Adrenal gland (tissue), 12 donors: ENCODE data around the gene PLEKHD1. TPM values are rescaled to one million over a fixed set of nuclear protein-coding genes. Genes with fewer than 3 reads are reported as not detected.

Source experiments
- DNase-seq, 7 donors: peaks; one replicate each; pipeline ENCODE4 v3.0.0-alpha.2; 2019 to 2020
- H3K27ac ChIP-seq, 5 donors: fragments of 200-600 bp; sonication (generic) in 4 of 5; 1 replicate in 3 of 5; 2 replicates in 2 of 5; pipeline versions ENCODE4 v1.5.1 to v1.8.0; 2016 to 2020; ENCODE audit warnings: mild to moderate bottlenecking in 1 of 5
- H3K27me3 ChIP-seq: fragments of 200-600 bp; 2 replicates; pipeline ENCODE4 v1.8.0; 2021
- H3K36me3 ChIP-seq, 2 donors: fragments of 200-600 bp; replicated peaks in 1 of 2; 1 replicate in 1 of 2; 2 replicates in 1 of 2; pipeline versions ENCODE4 v1.5.1 to v1.8.0; 2018 to 2022
- H3K4me1 ChIP-seq, 2 donors: fragments of 200-600 bp; replicated peaks in 1 of 2; 1 replicate in 1 of 2; 2 replicates in 1 of 2; pipeline versions ENCODE4 v1.5.1 to v1.8.0; 2018 to 2021
- H3K4me3 ChIP-seq, 4 donors: fragments of 200-600 bp; sonication (generic) in 3 of 4; one replicate each; pipeline ENCODE4 v1.5.1; 2016 to 2018
- H3K9me3 ChIP-seq, 3 donors: fragments of 200-600 bp; sonication (generic) in 1 of 3; replicated peaks in 1 of 3; 1 replicate in 2 of 3; 2 replicates in 1 of 3; pipeline versions ENCODE4 v1.5.1 to v1.8.0; 2016 to 2021
- POLR2A ChIP-seq, 2 donors: fragments of 450-650 bp; IDR thresholded peaks; one replicate each; pipeline ENCODE4 v1.6.1; 2017; ENCODE audit warnings: antibody characterized with exemption in 2 of 2, mild to moderate bottlenecking in 2 of 2, moderate library complexity in 1 of 2
- WGBS, 4 donors: extraction: QIAGEN DNeasy Blood & Tissue Kit in 2 of 4; methylation state at CpG; one replicate each; pipeline versions ENCODE4 v1.1.5 to v1.1.7; 2013 to 2017; 5-methylcytosine and 5-hydroxymethylcytosine counted together
- intact Hi-C, 2 donors: fragments of 100-400 bp; cut with DNase I; formaldehyde crosslinking; loops; one replicate each; pipeline versions ENCODE4 v1.14.1 to v1.15.0; 2022 to 2023
- polyA plus RNA-seq, 3 donors: library from polyadenylated mRNA; stranded (reverse); fragments of 200-250 nt in 2 of 3; fragments of 350-450 nt in 1 of 3; fragmentation: Illumina TruSeq in 1 of 3; extraction: RNeasy Lipid Tissue Mini Kit (QIAGEN cat#74804) in 1 of 3; gene quantifications; one replicate each; pipeline ENCODE4 v1.2.3, GENCODE V29; 2013 to 2014
- total RNA-seq, 9 donors: library from RNA; depleted of rRNA in 4 of 9; stranded (reverse); fragments of >200 nt in 4 of 9; fragments of 120-200 nt in 1 of 9; fragmentation: NEBNext Ultra II Directional in 1 of 9; extraction: Animal tissue kit (Norgen Biotek cat#: 25700) in 1 of 9; gene quantifications; one replicate each; pipeline versions ENCODE4 v1.1.0 to v1.2.4, GENCODE V29; 2013 to 2023
- TF ChIP-seq, protein P1 (sequence below), 6 experiments: fragments of 450-650 bp in 4 of 6; fragments of 200-600 bp in 2 of 6; sonication (generic) in 1 of 6; IDR thresholded peaks; 1 replicate in 5 of 6; 2 replicates in 1 of 6; pipeline versions ENCODE4 v1.5.1 to v1.8.0; 2016 to 2021; ENCODE audit warnings: antibody characterized with exemption in 6 of 6, mild to moderate bottlenecking in 2 of 6, moderate library complexity in 1 of 6
- donor health status: healthy with polysubstance abuse.
- donor health status: Bipolar disorder and iron deficiency.
- donor health status: DM: yes; HTN: yes; CAD: no.
- donor health status: DM: no; HTN: no; CAD: no.
- donor health status: DM: no; HTN: no; CAD: no.
- donor health status: DM: yes; HTN: yes; CAD: no.

PLEKHD1 gene
- total and polyA plus RNA-seq, 12 donors: 0.04 to 0.25 (median 0.14) TPM; not detected in 3

DNA sequence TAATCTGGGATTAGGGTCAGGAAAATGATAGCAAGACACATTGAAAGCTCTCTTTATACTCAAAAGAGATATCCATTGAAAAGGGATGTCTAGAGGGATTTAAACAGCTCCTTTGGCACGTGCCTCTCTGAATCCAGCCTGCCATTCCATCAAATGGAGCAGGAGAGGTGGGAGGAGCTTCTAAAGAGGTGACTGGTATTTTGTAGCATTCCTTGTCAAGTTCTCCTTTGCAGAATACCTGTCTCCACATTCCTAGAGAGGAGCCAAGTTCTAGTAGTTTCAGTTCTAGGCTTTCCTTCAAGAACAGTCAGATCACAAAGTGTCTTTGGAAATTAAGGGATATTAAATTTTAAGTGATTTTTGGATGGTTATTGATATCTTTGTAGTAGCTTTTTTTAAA, 25.4 kb upstream of the PLEKHD1 start:
- Histone ChIP-seq H3K27ac (no peak overlapping the region), H3K9me3 (no peaks in the 10 kb centered on the region), H3K4me3 (no peak overlapping the region), H3K36me3 (peaks cover 0 to 33% of the 10 kb centered on the region in 2 donors), H3K27me3 (no peaks in the 10 kb centered on the region), H3K4me1 (peaks cover 0 to 3% of the 10 kb centered on the region in 2 donors)
- TF ChIP-seq POLR2A (IDR thresholded peaks at IDR 0.05): no peak
- TF ChIP-seq, protein P1, sequence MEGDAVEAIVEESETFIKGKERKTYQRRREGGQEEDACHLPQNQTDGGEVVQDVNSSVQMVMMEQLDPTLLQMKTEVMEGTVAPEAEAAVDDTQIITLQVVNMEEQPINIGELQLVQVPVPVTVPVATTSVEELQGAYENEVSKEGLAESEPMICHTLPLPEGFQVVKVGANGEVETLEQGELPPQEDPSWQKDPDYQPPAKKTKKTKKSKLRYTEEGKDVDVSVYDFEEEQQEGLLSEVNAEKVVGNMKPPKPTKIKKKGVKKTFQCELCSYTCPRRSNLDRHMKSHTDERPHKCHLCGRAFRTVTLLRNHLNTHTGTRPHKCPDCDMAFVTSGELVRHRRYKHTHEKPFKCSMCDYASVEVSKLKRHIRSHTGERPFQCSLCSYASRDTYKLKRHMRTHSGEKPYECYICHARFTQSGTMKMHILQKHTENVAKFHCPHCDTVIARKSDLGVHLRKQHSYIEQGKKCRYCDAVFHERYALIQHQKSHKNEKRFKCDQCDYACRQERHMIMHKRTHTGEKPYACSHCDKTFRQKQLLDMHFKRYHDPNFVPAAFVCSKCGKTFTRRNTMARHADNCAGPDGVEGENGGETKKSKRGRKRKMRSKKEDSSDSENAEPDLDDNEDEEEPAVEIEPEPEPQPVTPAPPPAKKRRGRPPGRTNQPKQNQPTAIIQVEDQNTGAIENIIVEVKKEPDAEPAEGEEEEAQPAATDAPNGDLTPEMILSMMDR (IDR thresholded peaks at IDR 0.05): no peak
- 71 to 96% (median 77%) methylated on average over 1 of the region's 1 CpG for WGBS, 4 donors
- no peak for DNase-seq
- intact Hi-C loops: loop anchor here in 1 of 2 donors (5.0 kb wide), 1 partner anchor 62 kb away; the partner anchor contains the start of genes ERH and SLC39A9

DNA sequence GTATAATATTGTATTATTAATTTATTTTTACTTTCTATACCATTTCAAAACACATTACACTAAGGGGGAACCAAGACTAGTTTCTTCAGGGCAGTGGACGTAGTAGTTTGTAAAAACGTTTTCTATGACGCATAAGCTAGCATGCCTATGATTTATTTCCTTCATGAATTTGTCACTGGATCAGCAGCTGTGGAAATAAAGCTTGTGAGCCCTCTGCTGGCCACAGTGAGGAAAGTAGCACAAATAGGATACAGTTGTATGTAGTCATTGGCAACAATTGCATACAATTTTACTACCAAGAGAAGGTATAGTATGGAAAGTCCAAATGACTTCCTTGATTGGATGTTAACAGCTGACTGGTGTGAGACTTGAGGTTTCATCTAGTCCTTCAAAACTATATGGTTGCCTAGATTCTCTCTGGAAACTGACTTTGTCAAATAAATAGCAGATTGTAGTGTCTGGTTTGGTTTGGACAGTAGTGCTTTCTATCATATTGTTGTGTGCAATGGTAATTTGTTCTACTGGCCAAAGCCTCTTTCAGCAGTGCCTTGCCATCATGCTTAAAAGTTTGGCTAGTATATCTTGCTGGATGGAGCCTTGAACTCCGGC, 24.3 kb upstream of the PLEKHD1 start:
- Histone ChIP-seq H3K9me3 (no peaks in the 10 kb centered on the region), H3K4me3 (no peak overlapping the region), H3K27ac (no peak overlapping the region), H3K27me3 (no peaks in the 10 kb centered on the region), H3K36me3 (peaks cover 0 to 25% of the 10 kb centered on the region in 2 donors), H3K4me1 (peaks cover 0 to 3% of the 10 kb centered on the region in 2 donors)
- peak; percentile 66 to 93 (median 79) for DNase-seq
- WGBS, 4 donors: 23 to 26% (median 24%) methylated on average over 4 of the region's 4 CpGs
- TF ChIP-seq POLR2A (IDR thresholded peaks at IDR 0.05): no peak
- TF ChIP-seq, protein P1 (IDR thresholded peaks at IDR 0.05): peak; percentile 58 to 96 (median 93)
- intact Hi-C loops: loop anchor here (2.0 to 5.0 kb wide), 2 partner anchors 217 to 218 kb away; no protein-coding TSS in a partner anchor

DNA sequence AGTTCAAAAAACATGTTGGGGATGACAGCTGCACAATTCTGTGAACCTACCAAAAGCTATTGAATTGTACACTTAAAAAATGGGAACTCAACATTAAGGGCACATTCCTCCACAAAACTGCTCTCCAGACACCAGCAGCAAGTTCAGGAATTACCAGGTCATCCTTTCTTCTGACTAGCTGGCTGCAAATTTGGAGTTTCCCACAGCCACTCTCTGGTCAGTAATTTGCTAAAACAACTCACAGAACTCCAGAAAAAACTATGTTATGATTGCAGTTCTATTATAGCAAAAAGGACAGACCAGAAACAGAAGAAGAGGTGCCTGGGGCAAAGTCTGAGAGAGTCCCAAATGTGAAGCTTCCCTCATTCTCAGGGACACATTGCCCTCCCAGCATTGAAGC, 20.1 kb upstream of the PLEKHD1 start:
- intact Hi-C loops: loop anchor here in 1 of 2 donors (5.0 kb wide), 1 partner anchor 222 kb away; no protein-coding TSS in a partner anchor
- no peak for DNase-seq

DNA sequence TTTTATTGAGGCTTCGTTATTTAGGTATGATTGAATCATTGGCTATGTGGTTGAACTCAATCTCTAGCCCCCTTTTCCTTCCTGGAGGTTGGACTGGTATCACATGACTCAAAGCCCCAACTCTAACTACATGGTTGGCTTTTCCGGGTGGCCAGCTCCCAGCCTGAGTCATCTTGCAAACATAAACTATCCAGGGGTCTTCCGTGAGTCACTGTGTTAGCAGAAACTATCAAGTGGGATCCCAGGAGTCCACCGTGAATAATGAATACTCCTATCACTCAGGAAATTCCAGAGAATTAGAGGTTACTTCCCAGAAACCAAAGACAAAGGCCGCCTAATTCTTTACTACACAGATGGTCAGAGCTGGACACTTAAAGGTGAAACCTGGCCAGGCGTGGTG, 19.7 kb upstream of the PLEKHD1 start:
- 76 to 93% (median 88%) methylated on average over 5 to 6 of the region's 6 CpGs for WGBS, 4 donors
- no peaks in the 10 kb centered on the region for H3K36me3 ChIP-seq
- H3K4me3 ChIP-seq: no peak overlapping the region
- H3K27me3 ChIP-seq: no peaks in the 10 kb centered on the region
- intact Hi-C loops: loop anchor here in 1 of 2 donors (5.0 kb wide), 1 partner anchor 223 kb away; no protein-coding TSS in a partner anchor
- TF ChIP-seq POLR2A (IDR thresholded peaks at IDR 0.05): no peak
- TF ChIP-seq, protein P1 (IDR thresholded peaks at IDR 0.05): no peak
- DNase-seq: peak in 1 of 7 donors; percentile 25
- H3K27ac ChIP-seq: no peak overlapping the region
- no peaks in the 10 kb centered on the region for H3K9me3 ChIP-seq
- H3K4me1 ChIP-seq: peaks cover 0 to 2% of the 10 kb centered on the region in 2 donors

More for the DNA sequence above, 20.1 kb upstream of the PLEKHD1 start:
- Histone ChIP-seq H3K9me3 (no peaks in the 10 kb centered on the region), H3K36me3 (no peaks in the 10 kb centered on the region), H3K27me3 (no peaks in the 10 kb centered on the region), H3K27ac (no peak overlapping the region), H3K4me3 (no peak overlapping the region), H3K4me1 (peaks cover 0 to 3% of the 10 kb centered on the region in 2 donors)
- TF ChIP-seq, protein P1 (IDR thresholded peaks at IDR 0.05): no peak
- no peak for TF ChIP-seq POLR2A (IDR thresholded peaks at IDR 0.05)
